Activated CD8-positive, alpha-beta memory T cell treated with anti-CD3 and anti-CD28 coated beads, Interleukin-2, amount 50 U/mL, for 48 hours (primary cell): ENCODE measurements around the gene CD7.

ENCODE experiments used
- DNase-seq: peaks from one replicate; pipeline ENCODE4 v3.0.0-alpha.2; 2020

The CD7 gene

GRCh38 chr17:82297714-82298537 is 19.5 kb downstream of the CD7 start:
- DNase-seq = peak; percentile 93

GRCh38 chr17:82297280-82297713 is 20.1 kb downstream of the CD7 start:
- peak; percentile 93 for DNase-seq

- no peak for DNase-seq
Measured at GRCh38 chr17:82296511-82297279, 20.7 kb downstream of the CD7 start.

- DNase-seq = no peak
Measured at GRCh38 chr17:82295472-82295814, 22.0 kb downstream of the CD7 start.

- DNase-seq = no peak
Measured at GRCh38 chr17:82294064-82294773, 23.2 kb downstream of the CD7 start.

- peak; percentile 92 for DNase-seq
Measured at GRCh38 chr17:82292251-82293154, 24.9 kb downstream of the CD7 start.

- DNase-seq = no peak
Measured at GRCh38 chr17:82291582-82292250, 25.7 kb downstream of the CD7 start.

- no peak for DNase-seq
Measured at GRCh38 chr17:82287868-82288801, 29.3 kb downstream of the CD7 start.

- no peak for DNase-seq
Measured at GRCh38 chr17:82287013-82287867, 30.2 kb downstream of the CD7 start.

GRCh38 chr17:82285141-82285540 is 32.3 kb downstream of the CD7 start:
- no peak for DNase-seq

GRCh38 chr17:82283208-82283749 is 34.1 kb downstream of the CD7 start:
- DNase-seq = peak; percentile 80

- DNase-seq = no peak
Measured at GRCh38 chr17:82282239-82283207, 34.9 kb downstream of the CD7 start.

GRCh38 chr17:82281502-82282238 is 35.7 kb downstream of the CD7 start:
- DNase-seq = peak; percentile 75

- no peak for DNase-seq
Measured at GRCh38 chr17:82281076-82281475, 36.3 kb downstream of the CD7 start.

GRCh38 chr17:82280537-82280936 is 36.9 kb downstream of the CD7 start:
- DNase-seq = no peak

GRCh38 chr17:82278786-82279391 is 38.5 kb downstream of the CD7 start:
- DNase-seq = no peak

- no peak for DNase-seq
Measured at GRCh38 chr17:82278308-82278707, 39.1 kb downstream of the CD7 start.
